ENCODE measurements around the gene CASTOR1. TPM values are rescaled to one million over a fixed set of nuclear protein-coding genes. Genes with fewer than 3 reads are reported as not detected.

Gene CASTOR1
- total RNA-seq, 1 donor from 2014 or later = 5.3 TPM

GRCh38 chr22:30275625-30276024 is 13.7 kb downstream of the CASTOR1 start:
- no peak for ATAC-seq (ENCODE audit: poor library complexity)
- no peak for DNase-seq
- intact Hi-C loops (cut with DNase I) = no loop called here

DNA sequence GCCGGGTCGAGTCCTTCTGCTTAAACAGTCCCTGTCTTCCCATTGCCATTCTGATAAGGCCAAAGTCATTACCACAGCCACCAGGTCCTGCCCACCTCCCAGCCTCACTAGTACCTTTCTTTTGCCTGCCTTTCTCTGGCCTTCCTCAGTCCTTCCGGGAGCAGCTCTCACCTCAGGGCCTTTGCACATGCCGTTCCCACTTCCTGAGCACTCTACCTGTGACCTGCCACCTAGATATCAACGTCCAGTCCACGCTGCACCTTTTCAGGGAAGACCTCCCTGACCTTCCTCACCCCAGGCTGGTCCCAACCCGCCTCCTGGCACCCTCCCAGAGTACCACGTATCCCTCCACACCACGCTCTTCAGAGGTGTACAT is 14.9 kb downstream of the CASTOR1 start:
- DNase-seq (no peak), ATAC-seq (ENCODE audit: poor library complexity) (no peak)
- intact Hi-C loops (cut with DNase I) = no loop called here

DNA sequence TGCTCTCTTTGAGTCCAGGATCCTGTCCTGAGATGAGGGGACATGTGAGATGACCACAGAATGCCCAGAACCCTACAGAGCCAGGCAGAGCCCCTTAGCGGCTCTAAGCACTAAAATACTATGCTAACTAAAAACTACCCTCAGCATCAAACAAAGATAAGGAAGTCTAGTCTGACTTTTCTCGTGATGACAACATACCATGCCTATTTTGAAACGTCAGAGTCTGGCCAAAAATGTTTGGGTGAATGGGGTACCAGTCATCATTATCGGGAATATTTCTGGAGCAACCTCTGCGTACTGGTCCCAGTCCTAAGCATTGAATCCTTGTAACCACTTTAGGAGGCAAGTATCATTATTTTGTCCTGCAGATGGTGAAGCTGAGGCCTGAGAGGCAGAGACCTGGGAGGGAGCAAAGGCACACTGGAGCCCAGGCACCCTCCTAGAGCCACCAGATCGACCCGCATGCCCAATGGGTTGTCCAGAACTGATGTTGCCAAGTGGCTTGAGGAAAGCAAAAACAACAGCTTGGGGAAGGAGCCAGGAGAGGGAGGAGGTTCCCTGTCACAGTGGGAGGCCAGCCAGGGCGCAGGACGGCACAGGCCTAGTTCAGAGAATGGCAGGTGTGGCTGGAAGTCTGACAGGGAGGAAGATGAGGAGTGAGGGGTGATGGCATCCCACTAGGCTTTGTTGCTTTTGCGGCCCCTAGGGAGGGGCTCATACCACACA is 15.4 kb downstream of the CASTOR1 start:
- intact Hi-C loops (cut with DNase I) = no loop called here
- DNase-seq = no peak
- ATAC-seq (ENCODE audit: poor library complexity) = no peak

GRCh38 chr22:30272781-30273601 is 16.3 kb downstream of the CASTOR1 start:
- intact Hi-C loops (cut with DNase I) = no loop called here

DNA sequence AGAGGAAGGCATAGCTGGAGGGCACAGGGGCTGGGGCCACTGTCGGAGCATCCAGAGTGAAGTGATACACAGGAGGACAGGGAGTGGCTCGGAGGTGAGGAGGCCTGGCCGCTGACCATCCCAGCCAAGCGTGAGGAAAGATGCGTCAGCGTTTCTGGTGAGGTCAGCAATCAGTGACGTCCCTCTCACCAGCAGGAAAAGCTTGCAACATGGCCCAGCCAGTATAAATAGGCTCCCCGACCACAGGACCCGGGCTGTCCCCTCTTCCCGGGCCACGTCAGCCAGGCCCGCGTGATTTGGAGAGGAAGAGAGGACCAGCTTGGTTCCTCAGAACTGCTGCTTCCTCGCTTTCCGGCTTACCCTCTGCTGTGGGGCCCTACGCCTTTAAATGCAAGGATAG is 18.5 kb downstream of the CASTOR1 start:
- peak; percentile 87 for DNase-seq
- intact Hi-C loops (cut with DNase I) = no loop called here

More at GRCh38 chr22:30272781-30273601, 16.3 kb downstream of the CASTOR1 start:
- ATAC-seq (ENCODE audit: poor library complexity) = no peak
- DNase-seq = no peak

DNA sequence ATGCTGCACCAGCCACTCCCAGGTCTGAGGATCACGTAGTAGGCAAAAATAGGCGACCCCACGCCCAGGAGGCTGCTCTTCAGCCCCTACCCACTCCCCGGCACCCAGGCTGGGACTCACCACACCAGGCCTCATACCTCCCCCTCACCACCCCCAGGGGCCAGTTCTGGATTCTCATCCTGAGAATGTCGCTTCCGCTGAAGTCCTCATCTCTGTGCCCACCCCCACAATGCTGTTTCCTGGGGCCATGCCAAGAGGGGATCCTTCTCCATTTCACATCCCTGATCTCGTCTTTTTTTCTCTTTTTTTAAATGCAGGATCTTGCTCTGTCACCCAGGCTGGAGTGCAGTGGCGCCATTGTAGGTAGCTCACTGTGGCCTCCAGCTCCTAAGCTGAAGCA is 21.0 kb downstream of the CASTOR1 start:
- DNase-seq (no peak), ATAC-seq (ENCODE audit: poor library complexity) (no peak)
- intact Hi-C loops (cut with DNase I) = no loop called here

More for the DNA sequence above, 18.5 kb downstream of the CASTOR1 start:
- peak; percentile 75 for ATAC-seq (ENCODE audit: poor library complexity)

- ATAC-seq (ENCODE audit: poor library complexity) (no peak), DNase-seq (no peak)
- intact Hi-C loops (cut with DNase I) = no loop called here
Observed at GRCh38 chr22:30267382-30268302, 21.7 kb downstream of the CASTOR1 start.

- intact Hi-C loops (cut with DNase I) = no loop called here
- DNase-seq (peak; percentile 88), ATAC-seq (ENCODE audit: poor library complexity) (peak; percentile 26)
Observed at GRCh38 chr22:30266445-30267381, 22.6 kb downstream of the CASTOR1 start, which contains the start of gene OSM. OSM (minus strand) TSS chr22:30266851; CDS start chr22:30266799, 52 bp downstream.

- intact Hi-C loops (cut with DNase I) = no loop called here
Observed at GRCh38 chr22:30265823-30266444, 23.4 kb downstream of the CASTOR1 start.

DNA sequence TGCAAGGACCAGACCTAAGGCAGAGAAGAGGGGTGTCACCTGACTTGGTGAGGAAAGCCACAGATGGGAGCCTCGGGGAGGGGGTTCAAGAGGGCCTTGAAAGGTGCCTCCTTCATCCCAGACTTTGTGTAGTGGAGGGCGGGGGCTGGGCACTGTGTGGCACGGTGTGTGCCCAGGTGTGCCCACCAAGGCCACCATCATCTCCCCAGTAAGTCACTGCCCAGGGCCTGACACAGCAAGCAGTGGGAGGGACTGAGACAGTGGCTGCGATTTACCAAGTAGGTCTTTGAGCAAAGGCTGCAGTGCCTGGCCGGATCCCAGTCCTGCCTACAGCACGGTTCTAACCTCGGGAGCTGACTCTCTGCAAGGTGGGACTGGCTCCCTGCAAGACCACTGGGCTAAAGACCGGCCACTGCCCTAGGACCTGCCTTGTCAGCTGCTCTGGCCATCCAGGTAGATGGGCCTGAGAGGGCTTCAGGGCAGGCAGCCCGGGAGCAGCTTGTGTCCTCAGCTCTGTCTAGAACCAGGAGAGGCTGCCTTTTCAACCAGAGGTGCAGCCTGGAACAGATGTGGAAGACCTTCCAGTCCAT is 24.1 kb downstream of the CASTOR1 start:
- no peak for DNase-seq
- ATAC-seq (ENCODE audit: poor library complexity) = no peak
- intact Hi-C loops (cut with DNase I) = no loop called here

More at GRCh38 chr22:30265823-30266444, 23.4 kb downstream of the CASTOR1 start:
- DNase-seq (peak; percentile 82), ATAC-seq (ENCODE audit: poor library complexity) (peak; percentile 59)

DNA sequence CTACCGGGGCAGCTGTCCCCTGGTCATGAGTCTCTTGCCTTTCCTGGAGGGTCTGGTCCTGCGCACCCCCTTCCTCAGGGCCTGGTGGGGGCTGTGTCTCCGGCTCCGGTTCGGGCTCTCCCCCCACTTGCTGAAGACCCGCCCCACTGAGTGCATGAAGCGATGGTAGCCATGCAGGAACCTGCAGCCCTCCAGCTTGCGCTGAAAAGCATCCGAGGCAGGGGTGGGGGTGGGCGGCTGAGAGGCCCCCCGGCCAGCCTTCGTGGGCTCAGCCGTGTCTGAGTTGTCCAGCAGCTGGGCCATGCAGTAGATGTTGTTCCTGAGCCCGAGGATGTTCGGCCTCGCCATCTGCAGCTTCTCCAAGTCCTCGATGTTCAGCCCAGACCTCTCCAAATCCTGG is 25.4 kb downstream of the CASTOR1 start:
- intact Hi-C loops (cut with DNase I) = loop anchor here (5.0 kb wide), 1 partner anchor 123 kb away; the partner anchor contains the start of gene RNF215
- ATAC-seq (ENCODE audit: poor library complexity) = no peak
- DNase-seq = no peak

DNA sequence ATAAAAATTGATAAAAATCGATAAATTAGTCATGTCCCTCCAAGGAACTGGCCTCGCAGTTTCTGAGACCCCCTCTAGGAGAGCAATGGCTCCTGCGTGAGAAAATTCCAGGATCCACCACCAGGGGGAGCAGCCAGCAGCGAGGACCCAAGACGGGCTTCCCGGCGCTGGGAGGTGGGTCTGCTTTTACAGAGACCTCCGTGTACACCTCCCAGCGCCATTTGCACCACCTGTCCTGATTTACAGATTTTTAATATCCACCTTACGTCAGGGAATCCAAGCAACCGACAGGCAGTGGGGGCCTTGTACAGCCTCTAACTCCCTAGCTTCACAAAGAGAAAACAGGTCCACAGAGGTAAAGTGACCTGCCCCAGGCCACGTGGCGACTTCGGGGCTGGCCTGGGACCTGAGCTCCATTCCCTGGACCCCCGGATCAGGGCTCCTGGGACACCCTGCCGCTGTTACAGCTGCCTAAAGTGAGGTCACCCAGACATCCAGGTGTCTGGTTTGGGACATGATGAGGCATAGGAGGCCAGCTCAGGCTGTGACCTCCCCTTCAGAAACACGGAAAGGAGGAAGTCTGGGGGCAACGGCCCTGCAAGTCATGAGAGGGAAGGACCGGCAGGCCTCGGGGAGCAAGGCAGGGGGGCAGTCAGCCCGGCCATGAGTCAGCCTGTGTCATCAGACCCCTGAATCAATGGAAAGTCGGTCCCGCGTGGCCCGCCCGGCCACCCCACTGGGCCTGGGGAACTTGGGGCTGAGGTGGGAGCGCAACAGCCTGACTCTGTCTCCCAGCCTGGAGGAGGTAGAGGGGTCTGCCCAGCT is 26.2 kb downstream of the CASTOR1 start:
- DNase-seq (peak; percentile 85), ATAC-seq (ENCODE audit: poor library complexity) (peak; percentile 75)
- intact Hi-C loops (cut with DNase I) = loop anchor here (5.0 kb wide), 1 partner anchor 124 kb away; the partner anchor contains the start of gene RNF215

DNA sequence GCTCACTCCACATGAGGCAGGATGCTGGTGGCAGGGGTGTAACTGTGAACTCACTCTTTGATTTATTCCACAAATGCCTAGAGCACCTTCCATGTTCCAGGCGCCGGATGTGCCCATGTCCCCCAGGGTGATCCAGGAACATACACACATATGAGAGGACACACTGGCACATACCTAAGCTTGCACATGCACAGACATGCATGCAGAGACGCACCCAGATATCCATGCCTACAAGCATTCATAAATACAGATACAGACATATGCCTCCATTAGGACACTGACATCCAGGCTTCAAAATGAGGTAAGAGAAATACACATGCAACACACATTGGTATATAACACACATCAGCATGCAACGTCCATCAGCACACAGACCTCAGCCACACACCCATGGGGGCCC is 27.2 kb downstream of the CASTOR1 start:
- intact Hi-C loops (cut with DNase I) = loop anchor here (5.0 kb wide), 1 partner anchor 125 kb away; the partner anchor contains the start of gene RNF215
- no peak for ATAC-seq (ENCODE audit: poor library complexity)
- DNase-seq = no peak

GRCh38 chr22:30261134-30261533 is 28.2 kb downstream of the CASTOR1 start:
- intact Hi-C loops (cut with DNase I) = loop anchor here (5.0 kb wide), 1 partner anchor 126 kb away; the partner anchor contains the start of gene RNF215
- ATAC-seq (ENCODE audit: poor library complexity) = no peak

GRCh38 chr22:30260682-30261081 is 28.6 kb downstream of the CASTOR1 start:
- intact Hi-C loops (cut with DNase I) = loop anchor here (5.0 kb wide), 1 partner anchor 127 kb away; the partner anchor contains the start of gene RNF215
- no peak for ATAC-seq (ENCODE audit: poor library complexity)
- no peak for DNase-seq

More at GRCh38 chr22:30261134-30261533, 28.2 kb downstream of the CASTOR1 start:
- no peak for DNase-seq

- intact Hi-C loops (cut with DNase I) = loop anchor here (5.0 kb wide), 1 partner anchor 127 kb away; the partner anchor contains the start of gene RNF215
- ATAC-seq (ENCODE audit: poor library complexity) = no peak
Observed at GRCh38 chr22:30260276-30260675, 29.0 kb downstream of the CASTOR1 start.

More at GRCh38 chr22:30260276-30260675, 29.0 kb downstream of the CASTOR1 start:
- no peak for DNase-seq

Data from Right ventricle myocardium superior (tissue), 1 donor.